AG04449 (cell line): Measurements from ENCODE around the gene DOK5.

ENCODE experiments used
- CTCF ChIA-PET: fragments of 350-600 bp; formaldehyde crosslinking; extraction: SDS; loops from one replicate; lab custom pipeline; 2021; ENCODE audit warnings: antibody characterized with exemption; lab: Yijun Ruan, JAX
- POLR2A ChIA-PET: fragments of 400-600, 350-600 bp; formaldehyde crosslinking; extraction: SDS; loops from one replicate; lab custom pipeline; 2020; ENCODE audit warnings: antibody characterized with exemption, inconsistent platforms; lab: Yijun Ruan, JAX
- DNase-seq: peaks from one replicate; pipeline ENCODE4 v3.0.0-alpha.2; 2010; ENCODE audit warnings: low read depth, low spot score
- H3K4me3 ChIP-seq: 2 replicates; pipeline ENCODE4 v1.5.1; 2011; ENCODE audit warnings: low read depth, mild to moderate bottlenecking, control low read depth, low read length
- TF ChIP-seq, protein P1 (sequence below): IDR thresholded peaks from one replicate; pipeline ENCODE4 v1.5.1; 2011; ENCODE audit warnings: mild to moderate bottlenecking, moderate library complexity, low read length, control low read depth, inconsistent platforms; ENCODE audit not compliant: insufficient read depth; ENCODE audit errors: missing control alignments

Gene DOK5

GRCh38 chr20:54576518-54576917, 101.1 kb downstream of the DOK5 start:
- H3K4me3 ChIP-seq: no peak overlapping the region
- no peak for DNase-seq
- ChIA-PET POLR2A (no interaction called here), CTCF (no interaction called here)
- TF ChIP-seq, protein P1, sequence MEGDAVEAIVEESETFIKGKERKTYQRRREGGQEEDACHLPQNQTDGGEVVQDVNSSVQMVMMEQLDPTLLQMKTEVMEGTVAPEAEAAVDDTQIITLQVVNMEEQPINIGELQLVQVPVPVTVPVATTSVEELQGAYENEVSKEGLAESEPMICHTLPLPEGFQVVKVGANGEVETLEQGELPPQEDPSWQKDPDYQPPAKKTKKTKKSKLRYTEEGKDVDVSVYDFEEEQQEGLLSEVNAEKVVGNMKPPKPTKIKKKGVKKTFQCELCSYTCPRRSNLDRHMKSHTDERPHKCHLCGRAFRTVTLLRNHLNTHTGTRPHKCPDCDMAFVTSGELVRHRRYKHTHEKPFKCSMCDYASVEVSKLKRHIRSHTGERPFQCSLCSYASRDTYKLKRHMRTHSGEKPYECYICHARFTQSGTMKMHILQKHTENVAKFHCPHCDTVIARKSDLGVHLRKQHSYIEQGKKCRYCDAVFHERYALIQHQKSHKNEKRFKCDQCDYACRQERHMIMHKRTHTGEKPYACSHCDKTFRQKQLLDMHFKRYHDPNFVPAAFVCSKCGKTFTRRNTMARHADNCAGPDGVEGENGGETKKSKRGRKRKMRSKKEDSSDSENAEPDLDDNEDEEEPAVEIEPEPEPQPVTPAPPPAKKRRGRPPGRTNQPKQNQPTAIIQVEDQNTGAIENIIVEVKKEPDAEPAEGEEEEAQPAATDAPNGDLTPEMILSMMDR: no peak

GRCh38 chr20:54577637-54578036, 102.2 kb downstream of the DOK5 start:
- no peak overlapping the region for H3K4me3 ChIP-seq
- ChIA-PET CTCF (interaction anchor here (0.7 kb wide), 1 partner anchor 74 kb away, joined by 4 read pairs; no protein-coding TSS in a partner anchor), POLR2A (no interaction called here)
- DNase-seq: no peak
- TF ChIP-seq, protein P1: no peak

DNA sequence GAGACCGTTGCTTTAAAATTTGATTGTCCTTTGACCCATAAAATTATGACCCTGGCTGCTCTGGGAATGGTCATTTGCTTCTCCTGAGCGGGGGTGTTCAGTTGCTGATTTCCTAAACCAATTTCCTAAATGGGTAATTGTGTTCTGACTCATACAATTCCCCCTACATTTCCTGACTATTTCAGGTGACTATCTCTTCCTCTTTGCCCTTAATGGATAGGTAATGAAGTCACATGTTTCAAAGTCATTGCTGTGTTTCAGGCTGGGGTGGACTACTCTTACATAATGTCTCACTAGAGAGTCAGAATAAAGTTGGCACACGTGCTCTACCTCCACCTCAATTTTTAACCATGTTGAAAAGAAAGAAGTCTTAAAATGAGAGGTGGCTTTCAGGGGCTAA, 109.8 kb downstream of the DOK5 start:
- H3K4me3 ChIP-seq: no peak overlapping the region
- TF ChIP-seq, protein P1: no peak
- no peak for DNase-seq
- ChIA-PET CTCF (no interaction called here), POLR2A (no interaction called here)

GRCh38 chr20:54587408-54587807, 112.0 kb downstream of the DOK5 start:
- CTCF ChIA-PET: no interaction called here
- POLR2A ChIA-PET: no interaction called here

DNA sequence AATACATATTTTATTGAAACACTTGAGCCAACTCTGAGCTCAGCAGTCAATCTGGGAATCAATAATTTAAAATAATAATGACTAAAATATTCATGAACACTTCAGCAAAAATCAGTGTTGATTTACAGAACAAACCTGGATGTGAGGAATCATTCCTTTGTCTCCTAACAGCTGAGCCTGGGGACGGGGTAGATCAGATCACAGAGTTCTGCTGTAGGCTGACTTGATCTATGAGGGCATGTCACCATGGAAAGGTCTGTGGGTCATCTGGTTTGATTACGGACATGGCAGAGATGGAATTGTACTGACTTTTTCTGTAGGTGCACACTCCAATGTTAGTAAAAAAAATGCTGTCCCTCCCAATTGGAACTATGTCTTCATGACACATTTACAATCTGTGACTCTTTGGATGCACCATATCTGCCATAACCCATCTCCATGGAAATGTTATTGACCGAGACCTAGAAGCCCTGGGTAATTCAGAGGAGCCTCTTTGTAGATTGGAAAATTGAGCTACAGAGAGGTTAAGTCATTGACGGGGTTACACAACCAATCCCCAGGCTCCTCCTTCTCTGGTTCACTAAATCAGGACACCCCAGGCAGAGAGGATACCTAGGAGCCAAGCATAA, 114.1 kb downstream of the DOK5 start:
- no peak overlapping the region for H3K4me3 ChIP-seq
- CTCF ChIA-PET: no interaction called here
- POLR2A ChIA-PET: no interaction called here
- TF ChIP-seq, protein P1: no peak
- DNase-seq: no peak

More at GRCh38 chr20:54587408-54587807, 112.0 kb downstream of the DOK5 start:
- H3K4me3 ChIP-seq: no peak overlapping the region
- no peak for DNase-seq
- TF ChIP-seq, protein P1: no peak

DNA sequence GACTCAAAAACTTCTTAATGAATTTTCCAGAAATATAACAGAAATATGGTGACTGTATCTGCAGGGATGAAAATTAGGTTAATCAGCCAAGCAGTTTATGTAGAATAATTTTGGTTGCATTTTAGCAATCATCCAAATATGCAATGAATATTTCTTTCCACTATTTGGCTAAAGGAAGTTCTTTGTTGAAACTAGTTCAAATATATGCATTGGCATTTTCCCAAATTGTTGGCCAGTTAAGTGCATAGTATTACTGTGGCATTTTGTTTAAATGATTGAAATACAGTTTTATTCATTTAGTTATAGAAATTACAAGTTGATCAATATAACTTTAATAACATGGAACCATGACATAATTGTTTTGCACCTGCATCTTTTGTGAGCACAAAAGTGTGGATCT, 115.5 kb downstream of the DOK5 start:
- no peak for DNase-seq
- TF ChIP-seq, protein P1: no peak
- ChIA-PET CTCF (no interaction called here), POLR2A (no interaction called here)
- H3K4me3 ChIP-seq: no peak overlapping the region
